Cardiac septum (tissue), 1 donor: Measurements from ENCODE around the gene SEC16A. TPM values are rescaled to one million over a fixed set of nuclear protein-coding genes. Genes with fewer than 3 reads are reported as not detected.

Experiments used
- DNase-seq: peaks from one replicate; pipeline ENCODE4 v3.0.0-alpha.2; 2020; ENCODE audit warnings: low spot score
- intact Hi-C: fragments of 100-400 bp; cut with DNase I; formaldehyde crosslinking; loops from one replicate; pipeline ENCODE4 v1.14.0; 2022
- total RNA-seq: library from RNA; stranded (reverse); fragmentation: NEBNext Ultra II Directional; extraction: Animal tissue kit (Norgen Biotek cat#: 25700); gene quantifications from one replicate; pipeline ENCODE4 v1.2.1, GENCODE V29; 2021
- donor health status: DM: no; HTN: no; CAD: no.

The SEC16A gene
- total RNA-seq, 1 donor from 2014 or later = 33.7 TPM

- DNase-seq = no peak
- intact Hi-C loops = no loop called here
Observed at GRCh38 chr9:136520053-136520540, 37.3 kb upstream of the SEC16A start.

- intact Hi-C loops = no loop called here
- DNase-seq = no peak
Observed at GRCh38 chr9:136519263-136520052, 36.6 kb upstream of the SEC16A start.

GRCh38 chr9:136518623-136519022, 35.8 kb upstream of the SEC16A start:
- intact Hi-C loops = no loop called here
- no peak for DNase-seq

GRCh38 chr9:136517950-136518349, 35.1 kb upstream of the SEC16A start:
- intact Hi-C loops = no loop called here
- no peak for DNase-seq

- no peak for DNase-seq
- intact Hi-C loops = no loop called here
Observed at GRCh38 chr9:136517012-136517743, 34.3 kb upstream of the SEC16A start.

- no peak for DNase-seq
- intact Hi-C loops = no loop called here
Observed at GRCh38 chr9:136516191-136516654, 33.4 kb upstream of the SEC16A start.

GRCh38 chr9:136515276-136515675, 32.4 kb upstream of the SEC16A start:
- intact Hi-C loops = no loop called here
- DNase-seq = no peak

GRCh38 chr9:136514022-136514714, 31.3 kb upstream of the SEC16A start:
- no peak for DNase-seq
- intact Hi-C loops = no loop called here

- DNase-seq = no peak
- intact Hi-C loops = loop anchor here (2.0 kb wide), 1 partner anchor 20 kb away; no protein-coding TSS in a partner anchor
Observed at GRCh38 chr9:136513191-136513590, 30.4 kb upstream of the SEC16A start.

GRCh38 chr9:136512651-136513071, 29.8 kb upstream of the SEC16A start:
- intact Hi-C loops = loop anchor here (2.0 kb wide), 1 partner anchor 20 kb away; no protein-coding TSS in a partner anchor
- no peak for DNase-seq

- peak; percentile 88 for DNase-seq
Observed at GRCh38 chr9:136511670-136512592, 29.1 kb upstream of the SEC16A start.

GRCh38 chr9:136511144-136511669, 28.4 kb upstream of the SEC16A start:
- intact Hi-C loops = no loop called here
- no peak for DNase-seq

More at GRCh38 chr9:136511670-136512592, 29.1 kb upstream of the SEC16A start:
- intact Hi-C loops = loop anchor here (2.0 kb wide), 1 partner anchor 21 kb away; no protein-coding TSS in a partner anchor

GRCh38 chr9:136510561-136510960, 27.7 kb upstream of the SEC16A start:
- no peak for DNase-seq
- intact Hi-C loops = no loop called here

- no peak for DNase-seq
- intact Hi-C loops = no loop called here
Observed at GRCh38 chr9:136509549-136509948, 26.7 kb upstream of the SEC16A start.

GRCh38 chr9:136508729-136509500, 26.1 kb upstream of the SEC16A start:
- DNase-seq = no peak
- intact Hi-C loops = no loop called here

GRCh38 chr9:136507992-136508375, 25.1 kb upstream of the SEC16A start:
- no peak for DNase-seq
- intact Hi-C loops = no loop called here

GRCh38 chr9:136507221-136507991, 24.6 kb upstream of the SEC16A start:
- no peak for DNase-seq
- intact Hi-C loops = no loop called here
